GM12864 (cell line): ENCODE results near the gene HSPB2.

Source experiments
- DNase-seq: peaks from one replicate; pipeline ENCODE4 v3.0.0-alpha.2; 2011; ENCODE audit warnings: low read depth
- H3K4me3 ChIP-seq: 2 replicates; pipeline ENCODE4 v1.5.1; 2011; ENCODE audit warnings: mild to moderate bottlenecking, low read depth, low read length, control low read depth
- CTCF ChIP-seq: IDR thresholded peaks from 2 replicates; pipeline ENCODE4 v1.5.1; 2011; ENCODE audit warnings: low read depth, mild to moderate bottlenecking, moderate library complexity, low read length, control low read depth, inconsistent platforms; ENCODE audit errors: missing control alignments

HSPB2 gene

GRCh38 chr11:111906680-111907079 is 5.9 kb upstream of the HSPB2 start:
- TF ChIP-seq CTCF = no peak
- no peak for DNase-seq

GRCh38 chr11:111908639-111909305 is 3.8 kb upstream of the HSPB2 start:
- H3K4me3 ChIP-seq = no peak overlapping the region
- DNase-seq = no peak
- TF ChIP-seq CTCF = no peak

More at GRCh38 chr11:111906680-111907079, 5.9 kb upstream of the HSPB2 start:
- H3K4me3 ChIP-seq = no peak overlapping the region

- H3K4me3 ChIP-seq = no peak overlapping the region
- no peak for DNase-seq
- no peak for TF ChIP-seq CTCF
These were observed 3.2 kb upstream of the HSPB2 start for GRCh38 chr11:111909378-111909777.

GRCh38 chr11:111910676-111911562 is 1.6 kb upstream of the HSPB2 start:
- no peak for TF ChIP-seq CTCF
- no peak overlapping the region for H3K4me3 ChIP-seq

GRCh38 chr11:111911563-111912401 is 752 bp upstream of the HSPB2 start, which contains the start of gene CRYAB:
Gene CRYAB, minus strand, starts transcription at chr11:111911770. Its CDS starts 46 bp downstream, at chr11:111911724.
- no peak for TF ChIP-seq CTCF
- DNase-seq = no peak
- no peak within 1 kb of the TSS for H3K4me3 ChIP-seq

More at GRCh38 chr11:111910676-111911562, 1.6 kb upstream of the HSPB2 start:
- no peak for DNase-seq

- no peak overlapping the region for H3K4me3 ChIP-seq
- TF ChIP-seq CTCF = no peak
- no peak for DNase-seq
These were observed 712 bp downstream of the HSPB2 start for GRCh38 chr11:111913031-111913861.
